Measurements from ENCODE around the gene SULT1C4.
"Not testable (repeated sequence)": the region's sequence is repeated elsewhere in the genome, so short reads cannot be mapped to it uniquely, and the experiment has no call there.

DNA sequence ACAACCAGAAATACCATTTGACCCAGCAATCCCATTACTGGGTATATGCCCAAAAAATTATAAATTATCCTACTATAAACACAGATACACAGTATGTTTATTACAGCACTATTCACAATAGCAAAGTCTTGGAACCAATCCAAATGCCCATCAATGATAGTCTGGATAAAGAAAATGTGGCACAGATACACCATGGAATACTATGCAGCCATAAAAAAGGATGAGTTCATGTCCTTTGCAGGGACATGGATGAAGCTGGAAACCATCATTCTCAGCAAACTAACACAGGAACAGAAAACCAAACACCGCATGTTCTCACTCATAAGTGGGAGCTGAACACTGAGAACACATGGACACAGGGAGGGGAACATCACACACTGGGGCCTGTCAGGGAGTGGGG lies 57.8 kb downstream of the SULT1C4 start:
- TF ChIP-seq CTCF (IDR thresholded peaks at IDR 0.05); ZFX (IDR thresholded peaks at IDR 0.05; ENCODE audit: borderline replicate concordance): not testable (repeated sequence)

Data from 22Rv1 (cell line).